ENCODE measurements around the gene CLPX. TPM values are rescaled to one million over a fixed set of nuclear protein-coding genes. Genes with fewer than 3 reads are reported as not detected.

The CLPX gene
- total and polyA plus RNA-seq, 2 donors (not counting 1 experiment from before 2014, with no cell fraction given): 16.6 to 54.5 TPM

DNA sequence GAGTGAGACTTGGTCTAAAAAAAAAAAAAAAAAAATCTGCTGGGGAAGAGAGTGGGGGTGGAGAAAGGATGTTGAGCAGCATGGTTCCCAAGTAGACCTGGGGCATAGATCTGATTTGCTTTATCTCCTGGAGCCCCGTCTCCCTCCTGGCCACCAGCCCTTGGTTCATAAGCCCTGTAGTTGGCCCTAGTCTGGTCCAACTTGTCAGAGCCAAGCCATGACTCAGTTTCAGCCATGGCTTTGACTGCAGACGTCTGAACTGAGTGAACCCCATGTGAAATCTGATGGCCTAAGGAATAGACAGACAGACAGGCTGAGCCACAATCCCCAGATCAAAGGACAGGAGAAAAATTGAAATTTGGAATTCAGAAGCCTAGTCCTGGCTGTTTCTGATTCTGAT is 28.1 kb upstream of the CLPX start:
- intact Hi-C loops (cut with micrococcal nuclease): no loop called here
- no peaks in the 10 kb centered on the region for H3K36me3 ChIP-seq (replicated peaks in 1 of 2; ENCODE audit: control extremely low read depth in 1 of 2, control insufficient read depth in 1 of 2, extremely low read depth in 1 of 2, insufficient read depth in 2 of 2, low read length in 1 of 2)
- TF ChIP-seq, protein P1, sequence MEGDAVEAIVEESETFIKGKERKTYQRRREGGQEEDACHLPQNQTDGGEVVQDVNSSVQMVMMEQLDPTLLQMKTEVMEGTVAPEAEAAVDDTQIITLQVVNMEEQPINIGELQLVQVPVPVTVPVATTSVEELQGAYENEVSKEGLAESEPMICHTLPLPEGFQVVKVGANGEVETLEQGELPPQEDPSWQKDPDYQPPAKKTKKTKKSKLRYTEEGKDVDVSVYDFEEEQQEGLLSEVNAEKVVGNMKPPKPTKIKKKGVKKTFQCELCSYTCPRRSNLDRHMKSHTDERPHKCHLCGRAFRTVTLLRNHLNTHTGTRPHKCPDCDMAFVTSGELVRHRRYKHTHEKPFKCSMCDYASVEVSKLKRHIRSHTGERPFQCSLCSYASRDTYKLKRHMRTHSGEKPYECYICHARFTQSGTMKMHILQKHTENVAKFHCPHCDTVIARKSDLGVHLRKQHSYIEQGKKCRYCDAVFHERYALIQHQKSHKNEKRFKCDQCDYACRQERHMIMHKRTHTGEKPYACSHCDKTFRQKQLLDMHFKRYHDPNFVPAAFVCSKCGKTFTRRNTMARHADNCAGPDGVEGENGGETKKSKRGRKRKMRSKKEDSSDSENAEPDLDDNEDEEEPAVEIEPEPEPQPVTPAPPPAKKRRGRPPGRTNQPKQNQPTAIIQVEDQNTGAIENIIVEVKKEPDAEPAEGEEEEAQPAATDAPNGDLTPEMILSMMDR (IDR thresholded peaks at IDR 0.05): no peak
- H3K9me3 ChIP-seq (ENCODE audit: control extremely low read depth in 1 of 3, control insufficient read depth in 2 of 3, insufficient read depth in 1 of 3, low read length in 2 of 3): no peaks in the 10 kb centered on the region
- no peak for ATAC-seq (ENCODE audit: low read depth)
- no peaks in the 10 kb centered on the region for H3K4me1 ChIP-seq (ENCODE audit: control insufficient read depth in 2 of 2, insufficient read depth in 2 of 2, low read length in 2 of 2)
- H3K27me3 ChIP-seq (replicated peaks in 1 of 4; ENCODE audit: control extremely low read depth in 1 of 4, control insufficient read depth in 3 of 4, insufficient read depth in 4 of 4, low read length in 3 of 4): no peaks in the 10 kb centered on the region
- H2AFZ ChIP-seq (ENCODE audit: insufficient read depth, low read depth, low read length, poor library complexity, severe bottlenecking): no peak overlapping the region
- ChIA-PET CTCF (no interaction called here), POLR2A (no interaction called here)
- DNase-seq: no peak
- Mint-ChIP-seq H3K27me3 (no peaks in the 10 kb centered on the region), H3K4me3 (no peak overlapping the region), H3K27ac (no peak overlapping the region), H3K9me3 (ENCODE audit: insufficient read depth) (no peaks in the 10 kb centered on the region), H3K4me1 (no peaks in the 10 kb centered on the region)
- WGBS (ENCODE audit: insufficient coverage): 93% methylated on average over 2 of the region's 2 CpGs
- no peak overlapping the region for H3K9ac ChIP-seq (ENCODE audit: low read length)
- no peak overlapping the region for H3K4me2 ChIP-seq (replicated peaks; ENCODE audit: low read depth, low read length, poor library complexity, severe bottlenecking)
- no peaks in the 10 kb centered on the region for H4K20me1 ChIP-seq (ENCODE audit: control insufficient read depth, insufficient read depth, low read length, poor library complexity, severe bottlenecking)
- no peak overlapping the region for H3K4me3 ChIP-seq (ENCODE audit: control extremely low read depth in 1 of 5, extremely low read depth in 1 of 5, insufficient read depth in 1 of 5, low read depth in 2 of 5, low read length in 4 of 5)
- H3K79me2 ChIP-seq (ENCODE audit: control insufficient read depth, insufficient read depth, low read length): no peaks in the 10 kb centered on the region
- H3K27ac ChIP-seq (ENCODE audit: low read length in 2 of 2): no peak overlapping the region

DNA sequence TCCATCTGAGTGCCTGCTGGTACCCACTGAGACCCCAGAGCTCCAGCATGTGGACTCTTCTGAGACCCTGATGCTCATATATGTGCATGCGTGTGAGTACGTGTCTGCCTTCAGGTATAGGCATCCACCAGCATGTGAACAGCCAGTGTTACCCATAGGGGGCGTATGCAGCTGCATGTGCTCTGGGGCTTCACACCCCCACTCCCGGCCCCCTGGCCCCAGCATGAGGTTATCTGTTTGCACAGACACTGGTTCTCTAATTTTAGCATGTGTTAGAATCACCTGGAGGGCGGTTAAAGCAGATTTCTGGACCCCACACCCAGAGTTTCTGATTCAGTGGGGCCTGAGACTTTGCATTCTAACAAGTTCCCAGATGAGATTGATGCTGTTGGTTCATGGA is 27.0 kb upstream of the CLPX start:
- ChIA-PET POLR2A (interaction anchor here (0.5 kb wide), 1 partner anchor 261 kb away, joined by 8 read pairs; no protein-coding TSS in a partner anchor), CTCF (interaction anchor here (1.3 kb wide), 1 partner anchor 85 kb away, joined by 7 read pairs; no protein-coding TSS in a partner anchor)
- no peaks in the 10 kb centered on the region for H3K4me1 ChIP-seq (ENCODE audit: control insufficient read depth in 2 of 2, insufficient read depth in 2 of 2, low read length in 2 of 2)
- H3K79me2 ChIP-seq (ENCODE audit: control insufficient read depth, insufficient read depth, low read length): no peaks in the 10 kb centered on the region
- 83% methylated on average over 5 of the region's 5 CpGs for WGBS (ENCODE audit: insufficient coverage)
- H4K20me1 ChIP-seq (ENCODE audit: control insufficient read depth, insufficient read depth, low read length, poor library complexity, severe bottlenecking): no peaks in the 10 kb centered on the region
- Mint-ChIP-seq H3K4me3 (no peak overlapping the region), H3K9me3 (ENCODE audit: insufficient read depth) (no peaks in the 10 kb centered on the region), H3K4me1 (no peaks in the 10 kb centered on the region), H3K27ac (no peak overlapping the region), H3K27me3 (no peaks in the 10 kb centered on the region)
- H3K27me3 ChIP-seq (replicated peaks in 1 of 4; ENCODE audit: control extremely low read depth in 1 of 4, control insufficient read depth in 3 of 4, insufficient read depth in 4 of 4, low read length in 3 of 4): no peaks in the 10 kb centered on the region
- H2AFZ ChIP-seq (ENCODE audit: insufficient read depth, low read depth, low read length, poor library complexity, severe bottlenecking): no peak overlapping the region
- TF ChIP-seq, protein P1 (IDR thresholded peaks at IDR 0.05): peak; percentile 53
- TF ChIP-seq EZH2 (IDR thresholded peaks at IDR 0.05; ENCODE audit: borderline replicate concordance, insufficient read depth, low read depth, low read length, poor library complexity, severe bottlenecking): no peak
- no peak overlapping the region for H3K4me2 ChIP-seq (replicated peaks; ENCODE audit: low read depth, low read length, poor library complexity, severe bottlenecking)
- H3K27ac ChIP-seq (ENCODE audit: low read length in 2 of 2): no peak overlapping the region
- no peaks in the 10 kb centered on the region for H3K9me3 ChIP-seq (ENCODE audit: control extremely low read depth in 1 of 3, control insufficient read depth in 2 of 3, insufficient read depth in 1 of 3, low read length in 2 of 3)
- H3K4me3 ChIP-seq (ENCODE audit: control extremely low read depth in 1 of 5, extremely low read depth in 1 of 5, insufficient read depth in 1 of 5, low read depth in 2 of 5, low read length in 4 of 5): no peak overlapping the region
- intact Hi-C loops (cut with micrococcal nuclease): no loop called here
- ATAC-seq (ENCODE audit: low read depth): peak; percentile 54
- peak; percentile 41 for DNase-seq
- H3K9ac ChIP-seq (ENCODE audit: low read length): no peak overlapping the region
- H3K36me3 ChIP-seq (replicated peaks in 1 of 2; ENCODE audit: control extremely low read depth in 1 of 2, control insufficient read depth in 1 of 2, extremely low read depth in 1 of 2, insufficient read depth in 2 of 2, low read length in 1 of 2): no peaks in the 10 kb centered on the region
